HG02943 (cell line): Measurements from ENCODE around the gene GHR.

Experiments used
- ATAC-seq: cut with Tn5 transposase; IDR thresholded peaks from one replicate; pipeline ENCODE4 v1.9.1; 2021; ENCODE audit warnings: mild to moderate bottlenecking, low read depth, moderate library complexity; ENCODE audit not compliant: unreplicated experiment

GHR gene

GRCh38 chr5:42596817-42597216 lies 173.6 kb downstream of the GHR start:
- no peak for ATAC-seq

- no peak for ATAC-seq
These were observed 174.2 kb downstream of the GHR start for GRCh38 chr5:42597318-42597937.

GRCh38 chr5:42598311-42598710 lies 175.1 kb downstream of the GHR start:
- ATAC-seq: no peak

GRCh38 chr5:42599106-42599505 lies 175.9 kb downstream of the GHR start:
- ATAC-seq: no peak

GRCh38 chr5:42600441-42600840 lies 177.2 kb downstream of the GHR start:
- no peak for ATAC-seq

- ATAC-seq: no peak
These were observed 181.0 kb downstream of the GHR start for GRCh38 chr5:42604171-42604711.

- no peak for ATAC-seq
These were observed 182.3 kb downstream of the GHR start for GRCh38 chr5:42605490-42605889.

GRCh38 chr5:42606464-42606869 lies 183.2 kb downstream of the GHR start:
- ATAC-seq: no peak

GRCh38 chr5:42611437-42611836 lies 188.2 kb downstream of the GHR start:
- no peak for ATAC-seq

- no peak for ATAC-seq
These were observed 189.6 kb downstream of the GHR start for GRCh38 chr5:42612750-42613366.

- no peak for ATAC-seq
These were observed 191.3 kb downstream of the GHR start for GRCh38 chr5:42614509-42614908.

- ATAC-seq: no peak
These were observed 197.5 kb downstream of the GHR start for GRCh38 chr5:42620579-42621216.

GRCh38 chr5:42621242-42621641 lies 198.0 kb downstream of the GHR start:
- ATAC-seq: no peak

GRCh38 chr5:42621662-42622061 lies 198.4 kb downstream of the GHR start:
- no peak for ATAC-seq

GRCh38 chr5:42624912-42625311 lies 201.7 kb downstream of the GHR start:
- ATAC-seq: no peak

GRCh38 chr5:42626462-42626861 lies 203.2 kb downstream of the GHR start:
- no peak for ATAC-seq

GRCh38 chr5:42628821-42629220 lies 205.6 kb downstream of the GHR start:
- no peak for ATAC-seq

- ATAC-seq: no peak
These were observed 206.0 kb downstream of the GHR start for GRCh38 chr5:42629284-42629683.

GRCh38 chr5:42631241-42631640 lies 208.0 kb downstream of the GHR start:
- no peak for ATAC-seq

GRCh38 chr5:42632354-42632900 lies 209.2 kb downstream of the GHR start:
- ATAC-seq: no peak

GRCh38 chr5:42634575-42634974 lies 211.3 kb downstream of the GHR start:
- no peak for ATAC-seq
